ENCODE results near the gene RPL21.

DNA sequence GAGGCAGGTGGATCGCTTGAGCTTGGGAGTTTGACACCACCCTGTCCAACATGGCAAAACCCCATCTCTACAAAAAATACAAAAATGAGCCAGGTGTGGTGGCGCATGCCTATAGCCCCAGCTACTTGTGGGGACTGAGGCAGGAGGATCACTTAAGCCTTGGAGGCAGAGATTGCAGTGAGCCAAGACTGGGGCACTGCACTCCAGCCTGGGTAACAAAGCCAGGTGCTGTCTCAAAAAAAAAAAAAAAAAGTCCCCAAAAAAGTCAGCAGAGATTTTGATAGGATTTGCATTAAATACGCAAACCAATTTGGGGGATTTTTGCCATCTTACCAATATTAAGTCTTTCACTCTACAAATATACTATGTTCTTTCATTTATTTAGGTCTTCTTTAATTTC lies 21.7 kb upstream of the RPL21 start:
- TF ChIP-seq, protein P1, sequence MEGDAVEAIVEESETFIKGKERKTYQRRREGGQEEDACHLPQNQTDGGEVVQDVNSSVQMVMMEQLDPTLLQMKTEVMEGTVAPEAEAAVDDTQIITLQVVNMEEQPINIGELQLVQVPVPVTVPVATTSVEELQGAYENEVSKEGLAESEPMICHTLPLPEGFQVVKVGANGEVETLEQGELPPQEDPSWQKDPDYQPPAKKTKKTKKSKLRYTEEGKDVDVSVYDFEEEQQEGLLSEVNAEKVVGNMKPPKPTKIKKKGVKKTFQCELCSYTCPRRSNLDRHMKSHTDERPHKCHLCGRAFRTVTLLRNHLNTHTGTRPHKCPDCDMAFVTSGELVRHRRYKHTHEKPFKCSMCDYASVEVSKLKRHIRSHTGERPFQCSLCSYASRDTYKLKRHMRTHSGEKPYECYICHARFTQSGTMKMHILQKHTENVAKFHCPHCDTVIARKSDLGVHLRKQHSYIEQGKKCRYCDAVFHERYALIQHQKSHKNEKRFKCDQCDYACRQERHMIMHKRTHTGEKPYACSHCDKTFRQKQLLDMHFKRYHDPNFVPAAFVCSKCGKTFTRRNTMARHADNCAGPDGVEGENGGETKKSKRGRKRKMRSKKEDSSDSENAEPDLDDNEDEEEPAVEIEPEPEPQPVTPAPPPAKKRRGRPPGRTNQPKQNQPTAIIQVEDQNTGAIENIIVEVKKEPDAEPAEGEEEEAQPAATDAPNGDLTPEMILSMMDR (IDR thresholded peaks at IDR 0.05; ENCODE audit: low read depth, low read length) = no peak
- no peak for TF ChIP-seq POLR2A (IDR thresholded peaks at IDR 0.05; ENCODE audit: extremely low read depth, insufficient read length)
- TF ChIP-seq, protein P2, sequence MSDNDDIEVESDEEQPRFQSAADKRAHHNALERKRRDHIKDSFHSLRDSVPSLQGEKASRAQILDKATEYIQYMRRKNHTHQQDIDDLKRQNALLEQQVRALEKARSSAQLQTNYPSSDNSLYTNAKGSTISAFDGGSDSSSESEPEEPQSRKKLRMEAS (IDR thresholded peaks at IDR 0.05; ENCODE audit: low read depth, low read length) = no peak
- no peak for TF ChIP-seq MYC (IDR thresholded peaks at IDR 0.05; ENCODE audit: low read depth, low read length)

Measured in NB4 (cell line).